SK-N-SH (cell line): ENCODE data around the gene RILPL1.

Experiments
- CTCF ChIP-seq: fragments of 200-600 bp; sonication (generic); IDR thresholded peaks from 2 replicates; pipeline ENCODE4 v1.6.1; 2017; ENCODE audit warnings: antibody characterized with exemption, mild to moderate bottlenecking, moderate library complexity
- RFX5 ChIP-seq: IDR thresholded peaks from 2 replicates; pipeline ENCODE4 v1.6.1; 2012; ENCODE audit warnings: mild to moderate bottlenecking, improper control_type of control experiment, low read length
- USF1 ChIP-seq: IDR thresholded peaks from 2 replicates; pipeline ENCODE4 v1.4.0; 2012; ENCODE audit warnings: low read depth, borderline replicate concordance

DNA sequence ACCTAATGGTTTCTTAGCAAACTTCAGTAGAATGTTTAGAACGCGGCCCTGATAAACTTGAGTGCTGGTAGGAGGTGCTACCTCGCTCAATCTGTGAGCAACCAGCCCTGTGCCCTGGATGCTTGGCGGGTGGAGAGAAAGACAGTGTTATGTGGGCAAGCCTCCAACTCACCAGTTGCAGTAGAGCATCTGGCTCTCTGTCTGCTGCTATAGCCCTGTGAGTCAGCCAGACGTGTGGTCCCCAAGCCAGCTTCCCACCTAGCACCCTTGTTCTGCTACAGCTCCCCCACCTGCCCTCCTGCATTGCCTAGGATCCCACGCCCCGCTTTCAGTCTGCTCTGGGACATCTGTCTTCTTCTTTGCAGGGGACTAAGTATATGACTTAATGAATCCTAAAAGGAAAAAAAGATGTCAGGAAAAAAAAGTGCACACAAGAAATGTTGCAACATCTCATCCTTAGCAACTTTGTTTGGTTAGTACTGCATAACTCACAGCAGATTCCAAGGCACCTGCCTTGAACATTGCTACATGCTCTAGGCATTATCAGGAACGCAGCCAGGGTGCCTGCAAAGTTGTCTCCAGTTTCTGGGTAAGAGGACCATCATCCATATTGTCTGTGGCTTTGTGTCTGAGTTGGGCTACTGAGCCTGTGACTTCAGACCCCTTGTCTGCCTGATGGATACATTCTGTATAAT, 62.0 kb downstream of the RILPL1 start:
- TF ChIP-seq RFX5 (no peak), CTCF (no peak), USF1 (no peak)
